ENCODE data around the gene EFNB2. TPM values are rescaled to one million over a fixed set of nuclear protein-coding genes. Genes with fewer than 3 reads are reported as not detected.

The EFNB2 gene
- polyA plus RNA-seq, 3 donors: not detected

GRCh38 chr13:106506286-106506685, 29.2 kb downstream of the EFNB2 start:
- H3K9me3 Mint-ChIP-seq: no peaks in the 10 kb centered on the region
- Histone ChIP-seq H3K4me2 (replicated peaks; ENCODE audit: extremely low read depth, low read length, poor library complexity, severe bottlenecking) (no peak overlapping the region), H3K79me2 (ENCODE audit: insufficient read depth, low read length) (no peaks in the 10 kb centered on the region), H3K4me3 (replicated peaks in 1 of 3; ENCODE audit: low read depth in 2 of 3, low read length in 3 of 3) (no peak overlapping the region), H2AFZ (ENCODE audit: insufficient read depth, low read depth, low read length, poor library complexity, severe bottlenecking) (no peak overlapping the region), H3K27me3 (ENCODE audit: control insufficient read depth in 2 of 2, insufficient read depth in 2 of 2, low read length in 2 of 2) (peaks cover 0 to 2% of the 10 kb centered on the region in 2 donors), H3K36me3 (replicated peaks in 1 of 2; ENCODE audit: control insufficient read depth in 1 of 2, insufficient read depth in 2 of 2, low read length in 2 of 2) (no peaks in the 10 kb centered on the region), H4K20me1 (ENCODE audit: insufficient read depth, low read length) (no peaks in the 10 kb centered on the region), H3K9me3 (replicated peaks in 1 of 2; ENCODE audit: control insufficient read depth in 1 of 2, insufficient read depth in 1 of 2, low read length in 2 of 2) (no peaks in the 10 kb centered on the region), H3K27ac (ENCODE audit: low read depth in 1 of 2, low read length in 2 of 2) (no peak overlapping the region), H3K9ac (ENCODE audit: insufficient read depth, low read length, poor library complexity, severe bottlenecking) (no peak overlapping the region), H3K4me1 (ENCODE audit: control insufficient read depth in 1 of 2, insufficient read depth in 2 of 2, low read length in 2 of 2) (peaks cover 0 to 8% of the 10 kb centered on the region in 2 donors)
- no CpG with 5 or more reads among the region's 2 CpGs for WGBS (ENCODE audit: insufficient coverage)
- peaks cover 0 to 2% (median 2%) of the 10 kb centered on the region in 3 donors for H3K27me3 Mint-ChIP-seq (ENCODE audit: low read depth in 3 of 3)
- intact Hi-C loops (cut with micrococcal nuclease): no loop called here
- peaks cover 10% of the 10 kb centered on the region for H3K4me1 Mint-ChIP-seq
- H3K27ac Mint-ChIP-seq: no peak overlapping the region
- H3K36me3 Mint-ChIP-seq: no peaks in the 10 kb centered on the region
- no peak for DNase-seq
- no peak overlapping the region for H3K4me3 Mint-ChIP-seq
- TF ChIP-seq, protein P1, sequence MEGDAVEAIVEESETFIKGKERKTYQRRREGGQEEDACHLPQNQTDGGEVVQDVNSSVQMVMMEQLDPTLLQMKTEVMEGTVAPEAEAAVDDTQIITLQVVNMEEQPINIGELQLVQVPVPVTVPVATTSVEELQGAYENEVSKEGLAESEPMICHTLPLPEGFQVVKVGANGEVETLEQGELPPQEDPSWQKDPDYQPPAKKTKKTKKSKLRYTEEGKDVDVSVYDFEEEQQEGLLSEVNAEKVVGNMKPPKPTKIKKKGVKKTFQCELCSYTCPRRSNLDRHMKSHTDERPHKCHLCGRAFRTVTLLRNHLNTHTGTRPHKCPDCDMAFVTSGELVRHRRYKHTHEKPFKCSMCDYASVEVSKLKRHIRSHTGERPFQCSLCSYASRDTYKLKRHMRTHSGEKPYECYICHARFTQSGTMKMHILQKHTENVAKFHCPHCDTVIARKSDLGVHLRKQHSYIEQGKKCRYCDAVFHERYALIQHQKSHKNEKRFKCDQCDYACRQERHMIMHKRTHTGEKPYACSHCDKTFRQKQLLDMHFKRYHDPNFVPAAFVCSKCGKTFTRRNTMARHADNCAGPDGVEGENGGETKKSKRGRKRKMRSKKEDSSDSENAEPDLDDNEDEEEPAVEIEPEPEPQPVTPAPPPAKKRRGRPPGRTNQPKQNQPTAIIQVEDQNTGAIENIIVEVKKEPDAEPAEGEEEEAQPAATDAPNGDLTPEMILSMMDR (IDR thresholded peaks at IDR 0.05): no peak

GRCh38 chr13:106505732-106506131, 29.7 kb downstream of the EFNB2 start:
- intact Hi-C loops (cut with micrococcal nuclease): no loop called here
- Mint-ChIP-seq H3K9me3 (no peaks in the 10 kb centered on the region), H3K4me1 (peaks cover 10% of the 10 kb centered on the region), H3K4me3 (no peak overlapping the region), H3K27me3 (ENCODE audit: low read depth in 3 of 3) (peaks cover 0 to 2% (median 2%) of the 10 kb centered on the region in 3 donors), H3K27ac (no peak overlapping the region), H3K36me3 (no peaks in the 10 kb centered on the region)
- Histone ChIP-seq H3K4me1 (ENCODE audit: control insufficient read depth in 1 of 2, insufficient read depth in 2 of 2, low read length in 2 of 2) (peaks cover 0 to 8% of the 10 kb centered on the region in 2 donors), H4K20me1 (ENCODE audit: insufficient read depth, low read length) (no peaks in the 10 kb centered on the region), H2AFZ (ENCODE audit: insufficient read depth, low read depth, low read length, poor library complexity, severe bottlenecking) (no peak overlapping the region), H3K79me2 (ENCODE audit: insufficient read depth, low read length) (no peaks in the 10 kb centered on the region), H3K4me3 (replicated peaks in 1 of 3; ENCODE audit: low read depth in 2 of 3, low read length in 3 of 3) (no peak overlapping the region), H3K27ac (ENCODE audit: low read depth in 1 of 2, low read length in 2 of 2) (no peak overlapping the region), H3K9ac (ENCODE audit: insufficient read depth, low read length, poor library complexity, severe bottlenecking) (no peak overlapping the region), H3K27me3 (ENCODE audit: control insufficient read depth in 2 of 2, insufficient read depth in 2 of 2, low read length in 2 of 2) (peaks cover 0 to 2% of the 10 kb centered on the region in 2 donors), H3K4me2 (replicated peaks; ENCODE audit: extremely low read depth, low read length, poor library complexity, severe bottlenecking) (no peak overlapping the region), H3K9me3 (replicated peaks in 1 of 2; ENCODE audit: control insufficient read depth in 1 of 2, insufficient read depth in 1 of 2, low read length in 2 of 2) (no peaks in the 10 kb centered on the region), H3K36me3 (replicated peaks in 1 of 2; ENCODE audit: control insufficient read depth in 1 of 2, insufficient read depth in 2 of 2, low read length in 2 of 2) (no peaks in the 10 kb centered on the region)
- no peak for DNase-seq
- WGBS (ENCODE audit: insufficient coverage): no CpG with 5 or more reads among the region's 4 CpGs
- TF ChIP-seq, protein P1 (IDR thresholded peaks at IDR 0.05): no peak

Measured in CD14-positive monocyte (primary cell).